Stimulated activated CD8-positive, alpha-beta memory T cell treated with anti-CD3 and anti-CD28 coated beads, Interleukin-4, amount 100 ng/mL, for 1 hour (primary cell): ENCODE results near the gene DYNC1LI2.
A peak's percentile ranks its signal among the peaks of the same experiment; 100 is the strongest.
"Not testable (repeated sequence)": the region's sequence is repeated elsewhere in the genome, so short reads cannot be mapped to it uniquely, and the experiment has no call there.

ENCODE experiments used
- DNase-seq, 2 donors: peaks; one replicate each; pipeline ENCODE4 v3.0.0-alpha.2; 2020; ENCODE audit warnings: low read depth in 2 of 2, low spot score in 1 of 2

DYNC1LI2 gene

DNA sequence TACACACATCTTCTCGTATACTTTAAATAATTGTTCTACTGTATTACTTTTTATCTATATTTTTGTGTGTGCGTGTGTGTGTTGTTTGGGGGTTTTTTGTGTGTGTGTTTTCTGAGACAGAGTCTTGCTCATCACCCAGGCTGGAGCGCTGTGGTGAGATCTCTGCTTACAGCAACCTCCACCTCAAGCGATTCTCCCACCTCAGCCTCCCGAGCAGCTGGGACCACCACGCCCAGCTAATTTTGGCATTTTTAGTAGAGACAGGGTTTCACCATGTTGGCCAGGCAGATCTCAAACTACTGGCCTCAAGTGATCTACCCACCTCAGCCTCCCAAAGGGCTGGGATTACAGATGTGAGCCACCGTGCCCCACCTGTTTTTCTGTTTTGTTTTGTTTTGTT, 53.4 kb downstream of the DYNC1LI2 start:
- DNase-seq: no peak

DNA sequence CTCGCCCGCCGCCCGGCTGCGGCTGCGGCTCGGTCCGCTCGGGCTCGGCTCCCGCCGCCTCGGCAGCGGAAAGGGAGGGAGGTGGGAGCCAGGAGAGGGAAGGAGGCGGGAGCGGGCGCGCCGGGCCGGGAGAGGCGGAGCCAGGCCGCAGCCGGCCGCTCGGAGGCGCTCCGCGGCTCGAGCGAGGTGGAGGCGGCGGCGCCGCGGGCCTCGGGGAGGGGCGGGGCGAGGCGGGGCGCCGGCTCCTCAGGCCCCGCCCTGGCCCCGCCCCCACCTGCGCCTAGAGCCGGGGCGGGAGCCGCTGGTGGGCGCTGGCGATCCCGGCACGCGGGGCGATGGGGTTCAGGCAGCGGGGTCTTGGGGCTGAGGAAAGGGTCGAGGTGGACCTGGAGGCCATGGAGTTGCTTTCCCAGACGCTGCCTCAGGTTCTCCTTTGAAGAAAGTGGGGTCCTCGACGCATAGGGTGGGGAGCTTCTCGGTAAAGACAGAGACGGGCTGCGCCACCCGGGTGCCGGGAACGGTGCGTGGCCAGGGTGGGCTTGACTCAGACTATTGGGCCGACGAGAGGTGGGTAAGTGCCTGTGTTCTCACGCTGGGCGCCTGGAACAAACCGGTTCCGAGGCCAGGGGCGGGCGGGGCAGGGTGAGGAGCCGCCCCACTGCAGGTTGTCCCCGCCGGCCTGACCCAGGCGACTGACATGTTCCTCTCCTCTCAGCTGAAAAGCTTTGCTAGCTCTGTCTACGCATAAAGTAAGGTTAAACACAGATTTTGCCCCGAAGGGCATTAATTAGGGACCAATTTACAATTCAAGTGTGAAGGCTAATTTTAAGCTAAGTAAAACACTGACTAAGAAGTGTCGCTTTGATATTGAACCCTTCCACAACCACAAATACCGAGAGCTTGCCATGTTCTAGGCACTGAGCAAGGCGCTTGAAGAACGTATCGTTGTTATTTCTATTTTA, 54.5 kb downstream of the DYNC1LI2 start, which contains the start of gene CMTM4:
Gene CMTM4 (minus strand): TSS at position 75 of the 962 bp plus-strand sequence. CDS start 218 bp downstream, outside the sequence.
- peak; percentile 32 to 45 for DNase-seq

DNA sequence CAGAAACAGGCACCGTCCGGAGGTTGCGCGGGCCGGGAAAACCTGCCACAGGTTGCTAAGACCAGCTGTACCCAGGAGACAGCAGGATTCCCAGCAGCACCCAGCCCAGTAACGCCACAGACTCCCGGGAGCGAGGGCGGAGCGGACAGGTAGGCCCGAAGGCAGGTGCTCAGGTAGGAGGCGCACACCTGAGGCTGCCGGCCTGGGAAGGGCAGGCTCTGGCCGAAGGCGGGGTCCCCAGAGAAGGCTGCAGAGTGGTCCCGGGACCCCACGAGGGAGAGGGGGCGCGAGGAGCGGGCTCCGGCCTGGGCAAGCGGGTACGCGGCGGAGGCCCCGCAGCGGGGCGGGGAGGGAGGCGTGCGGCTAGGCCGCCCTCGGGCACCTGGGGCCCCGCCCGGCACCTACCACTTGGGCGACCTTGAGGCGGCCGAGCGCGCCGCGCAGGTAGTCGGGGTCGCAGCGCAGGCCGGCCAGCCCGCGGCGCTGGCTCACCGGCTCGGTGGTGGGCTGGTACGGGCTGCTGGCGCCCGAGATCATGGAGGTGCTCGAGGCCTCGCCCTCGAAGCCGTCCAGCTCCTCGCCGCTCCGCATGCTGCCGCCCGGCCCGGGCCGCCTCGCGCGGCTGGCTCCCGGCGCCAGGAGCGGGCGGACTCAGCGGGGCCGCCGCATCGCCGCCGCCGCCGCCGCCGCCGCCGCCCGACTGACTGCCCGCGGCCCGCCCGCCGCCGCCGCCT, 55.3 kb downstream of the DYNC1LI2 start:
- DNase-seq: no peak

DNA sequence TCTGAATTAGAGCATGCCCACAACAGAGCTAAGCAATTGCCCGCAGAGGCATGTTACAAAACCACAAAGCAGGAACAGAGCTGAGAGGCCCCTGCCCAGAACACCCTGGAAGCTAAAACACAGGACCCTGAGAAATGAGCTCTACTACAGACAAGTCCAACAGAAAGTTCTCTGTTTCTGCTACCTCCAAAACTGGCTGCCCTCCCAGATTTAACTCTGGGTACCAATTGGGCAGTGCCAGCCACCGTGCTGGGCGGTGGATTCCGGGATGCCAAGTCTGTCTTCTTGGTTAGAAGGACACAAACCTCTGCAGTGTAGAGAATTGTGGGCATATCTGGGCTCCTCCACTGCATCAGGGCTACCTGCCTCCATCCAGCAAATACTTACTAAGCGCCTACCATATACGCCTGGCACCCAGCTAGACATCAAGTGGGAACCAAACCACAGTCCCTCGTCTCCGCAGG, 55.9 kb downstream of the DYNC1LI2 start:
- no peak for DNase-seq

DNA sequence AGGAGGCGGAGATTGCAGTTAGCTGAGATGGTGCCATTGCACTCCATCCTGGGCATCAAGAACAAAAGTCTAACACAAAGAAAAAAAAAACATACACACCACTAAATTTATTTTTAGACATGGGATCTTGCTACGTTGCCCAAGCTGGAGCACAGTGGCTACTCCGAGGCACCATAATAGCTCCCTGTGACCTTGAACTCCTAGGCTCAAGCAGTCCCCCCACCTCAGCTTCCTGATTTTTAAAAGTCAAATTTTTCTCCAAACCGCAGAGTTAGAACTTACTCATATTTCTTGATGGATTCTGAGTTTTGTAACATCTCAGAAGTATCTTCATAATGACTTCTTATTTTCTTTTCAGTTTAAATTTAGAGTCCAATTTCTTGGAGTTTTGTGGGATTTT, 58.3 kb downstream of the DYNC1LI2 start:
- no peak for DNase-seq

DNA sequence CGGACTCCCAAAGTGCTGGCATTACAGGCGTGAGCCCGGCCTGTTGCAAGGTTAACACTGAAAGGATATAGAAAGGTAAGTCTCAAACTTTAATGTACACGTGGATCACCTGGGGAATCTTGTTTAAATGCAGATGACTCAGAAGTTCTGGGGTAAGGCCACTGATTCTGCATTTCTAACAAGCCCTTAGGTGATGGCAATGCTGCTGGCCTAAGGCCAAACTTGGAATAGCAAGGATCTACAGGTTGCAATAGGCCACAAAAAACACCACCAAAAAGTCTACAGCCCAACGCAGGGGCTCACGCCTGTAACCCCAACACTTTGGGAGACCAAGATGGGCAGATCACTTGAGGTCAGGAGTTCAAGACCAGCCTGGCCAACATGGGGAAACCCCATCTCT, 59.1 kb downstream of the DYNC1LI2 start:
- DNase-seq: no peak

DNA sequence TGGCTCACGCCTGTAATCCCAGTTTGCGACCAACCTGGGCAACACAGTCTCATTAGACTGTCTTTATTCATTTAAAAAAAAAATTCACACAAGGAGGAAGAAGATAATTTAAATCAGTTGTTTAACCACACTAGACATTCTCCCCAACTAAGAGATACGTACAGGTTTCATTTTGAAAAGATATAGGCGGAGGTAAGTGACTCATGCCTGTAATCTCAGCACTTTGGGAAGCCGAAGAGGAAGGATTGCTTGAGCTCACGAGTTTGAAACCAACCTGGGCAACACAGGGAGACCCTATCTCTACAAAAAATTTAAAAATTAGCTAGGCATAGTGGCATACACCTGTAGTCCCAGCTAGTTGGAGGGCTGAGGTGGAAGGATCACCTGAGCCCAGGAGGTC, 60.2 kb downstream of the DYNC1LI2 start:
- DNase-seq: no peak

DNA sequence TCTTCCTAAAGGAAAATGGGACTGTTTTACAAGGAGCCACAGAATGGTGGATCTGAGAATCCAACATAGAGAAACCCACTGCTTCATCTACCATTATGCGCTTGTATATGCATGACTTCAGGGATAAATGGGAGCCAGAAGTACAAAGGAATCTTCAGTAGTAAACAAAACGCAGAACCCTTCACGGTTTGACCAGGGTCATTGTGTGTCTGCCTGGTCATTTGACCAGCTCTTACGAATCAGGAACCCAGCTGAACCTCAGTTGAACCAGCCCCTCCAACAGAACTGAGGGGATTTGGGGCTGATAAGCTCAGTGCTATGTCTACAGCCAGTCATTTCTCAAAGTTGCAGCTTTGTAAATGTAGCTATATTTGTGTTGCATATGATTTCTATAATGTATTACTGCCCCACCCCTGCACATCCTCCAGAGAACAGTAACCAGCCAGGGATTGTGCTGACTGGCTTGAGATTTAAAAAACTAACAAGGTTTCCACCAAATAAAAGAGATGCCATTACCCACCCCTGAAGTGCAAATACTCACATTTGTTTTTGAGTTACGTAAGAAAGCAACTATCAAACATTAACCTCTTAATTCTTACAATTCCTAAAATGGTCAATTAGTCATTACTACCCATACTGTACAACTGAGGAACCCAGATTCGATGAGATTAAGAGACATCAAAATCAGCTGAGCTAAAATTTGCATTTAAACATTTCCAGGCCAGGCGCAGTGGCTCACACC, 61.1 kb downstream of the DYNC1LI2 start:
- DNase-seq: no peak

DNA sequence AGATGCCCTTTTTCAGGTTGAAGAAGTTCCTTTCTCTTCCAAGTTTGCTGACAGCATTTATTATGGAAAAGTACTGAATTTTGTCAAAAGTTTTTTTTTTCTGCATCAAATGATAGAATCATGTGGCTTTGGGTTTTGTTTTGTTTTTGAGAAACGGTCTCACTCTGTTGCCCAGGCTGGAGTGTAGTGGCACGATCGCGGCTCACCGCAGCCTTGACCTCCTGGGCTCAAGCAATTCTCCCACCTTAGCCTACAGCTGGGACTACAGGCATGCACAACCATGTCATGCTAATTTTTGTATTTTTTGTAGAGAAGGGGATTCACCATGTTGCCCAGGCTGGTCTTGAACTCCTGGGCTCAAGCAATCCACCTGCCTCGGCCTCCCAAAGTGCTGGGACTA, 62.1 kb downstream of the DYNC1LI2 start:
- no peak for DNase-seq

DNA sequence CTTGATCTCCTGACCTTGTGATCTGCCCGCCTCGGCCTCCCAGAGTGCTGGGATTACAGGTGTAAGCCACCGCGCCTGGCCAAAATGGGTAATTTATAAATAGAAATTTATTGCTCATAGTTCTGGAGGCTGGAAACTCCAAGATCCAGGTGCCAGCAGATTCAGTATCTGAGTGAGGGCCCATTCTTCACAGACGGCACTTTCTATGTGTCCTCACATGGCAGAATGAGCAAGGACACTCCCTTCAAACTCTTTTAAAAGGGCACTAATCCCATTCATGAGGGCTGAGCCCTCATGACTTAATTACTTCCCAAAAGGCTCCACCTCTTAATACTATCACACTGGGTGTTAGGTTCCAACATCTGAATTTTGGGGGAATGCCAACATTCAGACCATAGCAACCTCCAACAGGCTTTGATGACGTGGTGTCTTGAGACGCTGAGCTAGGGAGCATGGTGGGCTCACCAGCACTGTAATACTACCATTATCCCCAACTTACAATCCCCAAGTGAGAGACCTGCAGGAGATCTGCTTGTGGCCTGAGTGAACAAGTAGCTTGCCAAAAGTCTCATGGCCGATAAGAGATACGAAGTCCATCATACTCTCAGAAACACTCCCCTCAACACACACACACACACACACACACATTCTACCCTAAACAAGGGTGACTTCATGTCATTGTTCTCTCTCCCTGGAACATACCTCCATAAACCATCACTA, 63.3 kb downstream of the DYNC1LI2 start:
- no peak for DNase-seq

DNA sequence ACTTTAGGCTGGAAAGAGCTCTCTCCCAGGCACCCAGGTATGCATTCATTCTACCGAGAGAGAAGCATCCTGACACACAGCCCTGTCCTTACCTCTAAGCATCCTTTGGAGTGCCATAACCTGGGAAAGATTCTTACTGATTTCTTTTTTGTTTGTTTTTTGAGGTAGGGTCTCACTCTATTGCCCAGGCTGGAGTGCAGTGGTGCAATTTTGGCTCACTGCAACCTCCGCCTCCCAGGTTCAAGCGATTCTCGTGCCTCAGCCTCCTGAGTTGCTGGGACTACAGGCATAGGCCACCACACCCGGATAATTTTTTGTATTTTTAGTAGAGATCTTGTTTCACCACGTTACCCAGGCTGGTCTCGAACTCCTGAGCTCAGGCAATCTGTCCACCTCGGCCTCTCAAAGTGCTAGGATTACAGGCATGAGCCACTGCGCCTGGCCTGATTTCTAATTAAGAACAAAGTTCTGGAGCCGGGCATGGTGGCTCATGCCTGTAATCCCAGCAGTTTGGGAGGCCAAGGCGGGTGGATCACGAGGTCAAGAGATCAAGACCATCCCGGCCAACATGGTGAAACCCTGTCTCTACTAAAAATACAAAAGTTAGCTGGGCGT, 65.8 kb downstream of the DYNC1LI2 start:
- not testable (repeated sequence) for DNase-seq

DNA sequence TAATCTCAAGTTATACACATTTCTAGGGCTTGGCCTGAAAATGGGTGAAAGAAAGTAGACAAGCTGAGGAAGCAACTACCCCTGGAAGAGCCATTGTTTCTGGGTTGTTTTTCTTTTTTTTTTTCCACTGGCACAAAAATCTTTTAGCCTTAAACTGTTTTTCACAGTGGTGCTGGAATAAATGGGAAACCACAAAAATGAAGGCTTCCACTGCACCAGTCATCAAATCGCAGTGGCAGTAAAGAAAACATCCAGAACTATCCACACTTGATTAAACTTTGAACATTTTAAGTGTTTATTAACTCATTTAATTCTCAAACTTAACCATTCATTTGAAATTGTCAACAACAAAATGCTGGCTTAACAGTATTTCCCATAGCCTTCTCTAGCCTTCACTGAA, 69.1 kb downstream of the DYNC1LI2 start:
- no peak for DNase-seq

DNA sequence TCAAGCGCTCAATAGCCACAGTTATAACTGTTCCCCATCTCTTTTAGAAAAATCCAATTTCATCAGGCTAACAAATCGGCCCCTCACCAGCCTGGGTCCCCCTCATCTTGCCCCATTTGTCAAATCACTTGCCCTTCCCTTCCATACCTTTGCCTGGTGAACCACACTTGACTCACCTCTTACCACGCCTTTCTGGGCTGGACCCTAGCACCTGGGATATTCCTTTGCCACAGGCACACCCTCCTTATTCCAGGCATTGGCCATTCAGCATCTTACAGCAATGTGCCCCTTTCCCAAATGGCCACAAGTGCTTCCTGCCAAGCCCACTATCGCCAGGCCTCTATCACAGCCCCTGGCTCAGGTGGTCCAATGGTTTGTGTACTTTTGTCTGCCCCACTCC, 69.7 kb downstream of the DYNC1LI2 start:
- no peak for DNase-seq

DNA sequence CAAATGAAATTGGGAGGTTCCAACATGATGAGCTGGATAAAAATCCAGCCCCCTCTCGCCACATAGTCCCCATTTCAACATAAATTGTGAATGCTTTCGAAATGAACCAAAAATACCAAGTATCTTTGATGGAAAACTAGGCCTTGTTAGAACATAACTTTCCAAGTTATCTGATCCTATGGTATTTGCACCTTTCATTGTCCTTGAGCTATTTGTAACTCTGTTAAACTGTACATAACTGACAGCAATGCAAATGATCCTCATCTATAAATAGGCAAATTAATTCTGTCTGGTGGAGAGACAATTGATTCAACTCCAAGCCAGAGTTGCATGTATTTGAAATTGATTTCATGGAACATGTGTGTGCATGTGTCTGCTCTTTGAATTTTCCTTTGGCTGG, 73.1 kb downstream of the DYNC1LI2 start:
- DNase-seq: no peak

DNA sequence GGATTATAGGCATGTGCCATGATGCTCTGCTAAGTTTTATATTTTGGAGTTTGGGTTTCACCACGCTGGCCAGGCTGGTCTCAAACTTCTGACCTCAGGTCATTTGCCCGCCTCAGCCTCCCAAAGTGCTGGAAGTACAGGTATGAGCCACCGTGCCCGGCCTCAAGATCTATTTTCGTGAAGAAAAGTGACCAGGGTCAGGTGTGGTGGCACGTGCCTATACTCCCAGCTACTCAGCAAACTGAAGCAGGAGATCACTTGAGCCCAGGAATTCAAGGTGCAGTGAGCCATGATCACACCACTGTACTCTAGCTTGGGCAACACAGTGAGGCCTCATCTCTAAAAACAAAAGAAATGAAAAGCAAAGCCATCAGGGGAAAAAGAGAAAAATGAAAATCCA, 73.6 kb downstream of the DYNC1LI2 start:
- DNase-seq: no peak

DNA sequence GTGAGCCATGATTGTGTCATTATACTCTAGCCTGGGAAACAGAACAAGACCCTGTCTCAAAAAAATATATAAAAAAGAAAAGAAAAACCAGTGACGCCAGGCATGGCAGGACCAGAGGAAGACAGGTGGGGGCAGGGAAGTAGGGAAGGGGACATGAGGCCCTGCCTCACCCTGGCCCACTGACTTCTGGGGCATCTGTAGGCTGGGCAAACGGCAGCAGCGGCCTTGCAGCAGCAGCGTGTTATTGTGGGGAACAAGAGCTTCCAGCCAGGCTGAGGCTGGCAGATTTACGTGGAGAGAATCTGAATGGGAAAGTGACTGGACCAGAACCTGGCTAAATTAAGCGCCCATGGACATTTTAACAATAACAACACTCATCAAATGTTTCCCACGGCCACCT, 74.2 kb downstream of the DYNC1LI2 start:
- DNase-seq: no peak

DNA sequence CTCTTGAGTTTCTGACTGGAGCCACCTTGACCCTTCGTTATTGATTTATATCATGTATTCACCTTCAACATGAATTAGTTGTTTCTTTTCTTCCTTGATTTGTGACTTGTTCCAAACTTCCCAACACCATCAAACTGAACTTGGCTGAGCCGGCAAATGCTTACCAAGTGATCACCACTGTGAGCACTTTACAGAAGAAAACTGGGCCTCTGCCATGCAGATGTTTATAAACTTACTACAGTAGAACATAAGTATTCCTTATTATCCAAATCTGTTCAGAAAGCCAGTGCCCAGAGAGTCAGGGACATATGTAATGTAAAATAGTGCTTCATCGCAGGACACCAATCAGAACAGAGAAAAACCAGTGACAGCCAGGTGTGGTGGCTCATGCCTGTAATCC, 74.8 kb downstream of the DYNC1LI2 start:
- no peak for DNase-seq

DNA sequence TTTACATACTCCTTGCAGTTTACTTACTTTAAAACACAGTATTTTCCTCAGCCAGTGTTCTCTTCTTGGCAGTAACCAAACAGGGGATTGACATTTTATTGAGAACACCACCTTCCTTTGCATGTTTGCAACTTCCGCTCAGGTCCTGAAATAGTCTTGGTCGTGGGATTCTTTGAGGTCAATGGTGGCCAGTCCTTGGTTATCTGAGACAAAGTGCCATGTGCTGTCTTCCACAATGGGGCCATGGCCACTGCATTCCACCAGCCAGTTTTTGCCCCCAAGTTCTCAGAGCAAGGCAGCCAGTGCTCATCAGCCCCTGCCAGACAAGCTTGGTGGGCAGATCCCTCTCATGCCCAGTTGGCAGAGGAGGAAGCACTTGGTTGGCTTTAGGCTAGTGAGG, 77.7 kb downstream of the DYNC1LI2 start:
- no peak for DNase-seq
